ENCODE measurements around the gene C1QL3. TPM values are rescaled to one million over a fixed set of nuclear protein-coding genes. Genes with fewer than 3 reads are reported as not detected.

The C1QL3 gene
- total RNA-seq, 1 donor from 2014 or later: not detected

DNA sequence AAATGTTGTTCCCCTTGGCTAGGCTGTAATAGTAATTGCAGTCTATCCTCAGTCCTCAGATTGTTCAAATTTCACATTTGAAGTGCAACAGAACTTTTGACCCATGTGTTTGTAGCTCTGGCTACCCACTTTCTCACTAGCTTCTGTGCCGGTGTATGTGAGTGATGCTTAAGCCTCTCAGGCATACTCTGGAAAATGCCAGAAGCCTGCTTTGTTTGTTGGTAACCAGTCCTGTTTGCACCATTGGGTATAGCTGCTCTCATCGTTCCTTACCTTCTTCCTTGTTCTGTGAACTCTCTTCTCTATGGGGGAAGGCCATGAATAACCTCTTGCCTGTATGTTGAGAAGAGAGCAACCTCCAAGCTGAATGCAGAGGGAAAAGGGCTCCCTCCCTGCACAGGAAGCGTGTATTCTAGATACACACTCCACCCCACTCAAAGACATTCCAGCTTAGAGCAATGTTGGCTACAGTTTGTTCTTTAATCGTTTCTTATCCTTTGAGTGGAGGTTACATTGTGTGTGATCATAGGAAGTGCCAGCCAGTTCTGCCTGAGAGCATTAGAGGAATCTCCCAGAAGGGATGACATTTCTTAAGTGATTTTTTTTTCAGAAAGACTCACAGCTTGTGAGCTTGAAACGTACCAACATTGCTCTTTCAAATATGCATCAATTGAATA, 40.5 kb downstream of the C1QL3 start:
- TF ChIP-seq, protein P1, sequence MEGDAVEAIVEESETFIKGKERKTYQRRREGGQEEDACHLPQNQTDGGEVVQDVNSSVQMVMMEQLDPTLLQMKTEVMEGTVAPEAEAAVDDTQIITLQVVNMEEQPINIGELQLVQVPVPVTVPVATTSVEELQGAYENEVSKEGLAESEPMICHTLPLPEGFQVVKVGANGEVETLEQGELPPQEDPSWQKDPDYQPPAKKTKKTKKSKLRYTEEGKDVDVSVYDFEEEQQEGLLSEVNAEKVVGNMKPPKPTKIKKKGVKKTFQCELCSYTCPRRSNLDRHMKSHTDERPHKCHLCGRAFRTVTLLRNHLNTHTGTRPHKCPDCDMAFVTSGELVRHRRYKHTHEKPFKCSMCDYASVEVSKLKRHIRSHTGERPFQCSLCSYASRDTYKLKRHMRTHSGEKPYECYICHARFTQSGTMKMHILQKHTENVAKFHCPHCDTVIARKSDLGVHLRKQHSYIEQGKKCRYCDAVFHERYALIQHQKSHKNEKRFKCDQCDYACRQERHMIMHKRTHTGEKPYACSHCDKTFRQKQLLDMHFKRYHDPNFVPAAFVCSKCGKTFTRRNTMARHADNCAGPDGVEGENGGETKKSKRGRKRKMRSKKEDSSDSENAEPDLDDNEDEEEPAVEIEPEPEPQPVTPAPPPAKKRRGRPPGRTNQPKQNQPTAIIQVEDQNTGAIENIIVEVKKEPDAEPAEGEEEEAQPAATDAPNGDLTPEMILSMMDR (IDR thresholded peaks at IDR 0.05): no peak
- H3K9me3 Mint-ChIP-seq (ENCODE audit: low read depth): no peaks in the 10 kb centered on the region
- no peak overlapping the region for H3K27ac Mint-ChIP-seq (ENCODE audit: unreplicated experiment)
- H3K4me1 Mint-ChIP-seq (ENCODE audit: low read depth): no peaks in the 10 kb centered on the region
- H3K36me3 Mint-ChIP-seq (ENCODE audit: low read depth): no peaks in the 10 kb centered on the region
- no peaks in the 10 kb centered on the region for H3K27me3 Mint-ChIP-seq (ENCODE audit: low read depth)
- H3K4me3 Mint-ChIP-seq (ENCODE audit: unreplicated experiment): no peak overlapping the region
- DNase-seq (ENCODE audit: low spot score): no peak

DNA sequence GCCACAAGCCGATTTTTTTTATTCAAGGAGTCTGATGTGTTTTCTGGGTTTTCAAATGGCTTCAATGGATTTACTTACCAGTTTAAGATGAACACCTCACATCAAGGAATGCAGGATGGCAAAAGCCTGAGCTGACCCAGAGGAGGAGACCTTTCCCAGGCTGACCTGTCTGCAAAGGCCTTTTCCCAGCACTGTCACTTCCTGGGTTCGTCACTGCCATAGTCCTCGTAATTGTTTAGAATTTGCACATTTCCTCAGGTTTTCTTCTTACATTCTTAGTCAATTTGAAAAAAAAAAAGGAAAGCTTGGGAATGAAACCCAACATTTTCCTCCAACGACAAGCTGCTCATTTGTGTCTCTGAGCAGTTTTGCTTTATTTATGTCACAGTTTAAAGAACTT, 42.9 kb downstream of the C1QL3 start:
- TF ChIP-seq, protein P1 (IDR thresholded peaks at IDR 0.05): no peak

DNA sequence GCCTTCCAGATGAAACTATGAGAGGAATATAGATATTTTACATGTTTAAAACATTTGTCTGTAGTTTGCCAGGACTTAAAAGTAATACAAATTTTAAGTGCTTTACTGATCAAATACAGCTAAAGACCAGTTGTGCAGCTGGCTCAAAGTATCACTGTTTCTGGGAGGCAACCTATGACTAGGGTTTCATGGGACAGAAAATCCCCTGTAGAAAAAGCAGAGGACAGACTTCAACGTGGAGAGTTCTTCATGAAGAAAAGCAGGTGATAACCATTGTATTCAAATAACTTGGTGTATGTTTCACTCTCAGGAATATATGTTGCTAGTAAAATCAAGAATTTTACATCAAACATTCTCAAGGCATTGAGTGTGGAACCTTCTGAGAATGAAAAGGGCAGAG, 43.9 kb downstream of the C1QL3 start:
- H3K27me3 Mint-ChIP-seq (ENCODE audit: low read depth): no peaks in the 10 kb centered on the region
- H3K4me1 Mint-ChIP-seq (ENCODE audit: low read depth): no peaks in the 10 kb centered on the region
- H3K27ac Mint-ChIP-seq (ENCODE audit: unreplicated experiment): no peak overlapping the region
- H3K36me3 Mint-ChIP-seq (ENCODE audit: low read depth): no peaks in the 10 kb centered on the region
- H3K4me3 Mint-ChIP-seq (ENCODE audit: unreplicated experiment): no peak overlapping the region
- TF ChIP-seq, protein P1 (IDR thresholded peaks at IDR 0.05): no peak
- no peak for DNase-seq (ENCODE audit: low spot score)
- no peaks in the 10 kb centered on the region for H3K9me3 Mint-ChIP-seq (ENCODE audit: low read depth)

More for the DNA sequence above, 42.9 kb downstream of the C1QL3 start:
- Mint-ChIP-seq H3K4me1 (ENCODE audit: low read depth) (no peaks in the 10 kb centered on the region), H3K9me3 (ENCODE audit: low read depth) (no peaks in the 10 kb centered on the region), H3K27me3 (ENCODE audit: low read depth) (no peaks in the 10 kb centered on the region), H3K36me3 (ENCODE audit: low read depth) (no peaks in the 10 kb centered on the region), H3K27ac (ENCODE audit: unreplicated experiment) (no peak overlapping the region), H3K4me3 (ENCODE audit: unreplicated experiment) (no peak overlapping the region)
- no peak for DNase-seq (ENCODE audit: low spot score)

DNA sequence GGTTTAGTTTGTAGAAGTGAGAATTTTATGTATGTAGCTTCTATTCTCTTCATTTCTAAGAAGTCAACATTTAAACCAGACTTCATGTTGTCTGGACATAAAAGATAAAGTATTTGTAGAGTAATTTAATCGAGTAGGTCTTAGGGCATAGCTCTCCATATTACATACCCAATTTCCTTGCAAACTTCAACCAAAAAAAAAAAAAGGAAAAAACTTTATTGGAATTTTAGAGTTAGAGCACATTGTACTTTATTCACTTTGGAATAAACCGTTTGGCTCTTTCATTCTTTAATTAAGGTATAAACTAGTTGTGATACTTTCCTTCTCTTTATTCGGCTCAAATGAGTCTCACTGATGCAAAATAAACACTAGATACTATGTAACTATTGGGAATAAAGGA, 48.9 kb downstream of the C1QL3 start:
- TF ChIP-seq, protein P1 (IDR thresholded peaks at IDR 0.05): no peak
- H3K4me1 Mint-ChIP-seq (ENCODE audit: low read depth): no peaks in the 10 kb centered on the region

DNA sequence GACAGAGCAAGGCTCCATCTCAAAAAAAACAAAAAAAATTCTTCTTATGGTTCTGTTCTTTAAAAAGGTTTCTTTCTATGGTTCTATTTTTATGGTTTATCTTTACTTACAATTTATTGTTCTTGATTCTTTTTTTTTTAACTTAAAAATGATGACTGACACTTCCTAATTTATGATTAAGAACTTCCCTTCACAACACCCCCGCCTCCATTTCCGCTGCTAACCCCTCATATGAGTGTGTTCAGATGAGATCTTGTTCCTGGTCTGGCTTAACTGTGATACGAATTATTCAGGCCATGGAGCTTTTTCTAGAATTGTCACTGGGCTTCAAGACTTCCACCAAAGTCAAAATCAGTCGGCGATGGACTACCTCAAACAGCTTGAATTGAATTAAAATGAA, 50.9 kb downstream of the C1QL3 start:
- H3K27ac Mint-ChIP-seq (ENCODE audit: unreplicated experiment): no peak overlapping the region
- peaks cover 3% of the 10 kb centered on the region for H3K4me1 Mint-ChIP-seq (ENCODE audit: low read depth)
- no peaks in the 10 kb centered on the region for H3K9me3 Mint-ChIP-seq (ENCODE audit: low read depth)
- TF ChIP-seq, protein P1 (IDR thresholded peaks at IDR 0.05): no peak
- H3K4me3 Mint-ChIP-seq (ENCODE audit: unreplicated experiment): no peak overlapping the region
- no peak for DNase-seq (ENCODE audit: low spot score)
- H3K36me3 Mint-ChIP-seq (ENCODE audit: low read depth): no peaks in the 10 kb centered on the region
- no peaks in the 10 kb centered on the region for H3K27me3 Mint-ChIP-seq (ENCODE audit: low read depth)

More for the DNA sequence above, 48.9 kb downstream of the C1QL3 start:
- Mint-ChIP-seq H3K9me3 (ENCODE audit: low read depth) (no peaks in the 10 kb centered on the region), H3K4me3 (ENCODE audit: unreplicated experiment) (no peak overlapping the region), H3K36me3 (ENCODE audit: low read depth) (no peaks in the 10 kb centered on the region), H3K27me3 (ENCODE audit: low read depth) (no peaks in the 10 kb centered on the region), H3K27ac (ENCODE audit: unreplicated experiment) (no peak overlapping the region)
- DNase-seq (ENCODE audit: low spot score): no peak

Measured in chondrocyte (in vitro differentiated cells).